ENCODE data around the gene EIF4A3.

- TF ChIP-seq CTBP1 (IDR thresholded peaks at IDR 0.05; ENCODE audit: borderline replicate concordance) = no peak
- TF ChIP-seq POLR2A (conservative IDR thresholded peaks at IDR 0.05) = no peak
- TF ChIP-seq SP1 (CRISPR knock-in tag; IDR thresholded peaks at IDR 0.05) = no peak
- no peak for TF ChIP-seq ZNF253 (CRISPR knock-in tag; conservative IDR thresholded peaks at IDR 0.05)
- TF ChIP-seq JUNB (CRISPR knock-in tag; conservative IDR thresholded peaks at IDR 0.05) = no peak
These were observed 54.0 kb downstream of the EIF4A3 start for GRCh38 chr17:80092959-80093358.
